NCI-H345 (cell line): ENCODE data around the gene VPS8.

ENCODE experiments used
- DNase-seq: peaks from one replicate; lab custom pipeline; 2025; lab: John Stamatoyannopoulos, UW

Gene VPS8

DNA sequence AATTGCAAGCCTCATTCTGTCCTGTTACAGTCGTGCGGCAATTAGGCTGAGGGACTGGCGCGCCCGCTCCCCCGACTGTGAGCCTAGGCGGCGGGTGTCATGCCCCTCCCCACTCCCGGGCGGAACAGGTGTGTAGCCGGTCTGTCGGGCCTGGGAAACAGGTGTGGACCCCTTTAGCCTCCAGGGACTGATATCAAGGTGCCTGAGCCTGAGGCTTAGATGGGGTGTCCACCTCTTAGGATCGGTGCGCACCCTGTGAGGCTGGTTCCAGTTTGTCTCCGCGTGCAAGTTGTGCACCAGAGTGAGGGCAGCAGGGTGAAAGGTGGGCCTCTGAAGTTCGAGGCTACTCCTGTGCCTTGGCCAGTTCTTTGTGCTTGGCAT lies 686 bp downstream of the VPS8 start:
- DNase-seq = peak; percentile 49

DNA sequence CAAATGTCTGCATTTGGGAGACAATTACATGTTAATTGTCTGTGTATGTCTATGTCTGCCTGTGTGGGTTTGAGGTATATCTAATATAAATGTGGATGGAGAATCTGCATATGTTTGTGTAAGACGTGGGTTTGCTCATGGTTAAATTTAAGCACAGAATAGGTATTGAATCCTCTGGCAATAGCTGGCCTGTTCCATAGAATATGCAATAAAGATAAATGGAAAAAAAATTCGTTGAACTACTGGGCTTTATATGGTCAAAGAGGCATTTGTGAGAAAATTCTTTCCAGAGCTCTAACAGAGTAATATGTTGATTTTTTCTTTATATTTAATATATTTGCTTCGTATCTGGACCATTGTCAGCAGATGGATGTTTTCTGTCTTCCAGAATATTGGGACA lies 1.4 kb downstream of the VPS8 start:
- DNase-seq = no peak

- no peak for DNase-seq
Measured at GRCh38 chr3:184814214-184814613, 2.2 kb downstream of the VPS8 start.

GRCh38 chr3:184815046-184815930 lies 3.3 kb downstream of the VPS8 start:
- no peak for DNase-seq

DNA sequence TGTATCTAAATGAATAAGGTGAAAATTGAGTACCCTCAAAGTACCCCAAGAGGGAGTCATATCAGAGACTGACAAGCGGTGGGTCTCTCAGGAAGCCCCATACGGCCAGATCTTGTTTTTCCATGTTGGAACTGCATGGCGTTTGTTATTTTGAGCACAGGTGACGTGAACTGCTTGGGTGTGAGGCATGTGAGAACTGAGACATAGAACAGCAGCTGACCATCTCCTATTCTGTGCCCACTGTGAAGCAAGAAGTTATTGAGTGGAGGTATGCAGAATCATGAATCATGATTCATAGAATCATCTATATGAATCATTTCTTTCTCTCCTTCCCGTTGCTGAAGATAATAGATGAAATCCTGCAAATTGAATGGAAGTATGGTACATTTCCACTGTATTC lies 4.6 kb downstream of the VPS8 start:
- no peak for DNase-seq

GRCh38 chr3:184820525-184820924 lies 8.6 kb downstream of the VPS8 start:
- no peak for DNase-seq

DNA sequence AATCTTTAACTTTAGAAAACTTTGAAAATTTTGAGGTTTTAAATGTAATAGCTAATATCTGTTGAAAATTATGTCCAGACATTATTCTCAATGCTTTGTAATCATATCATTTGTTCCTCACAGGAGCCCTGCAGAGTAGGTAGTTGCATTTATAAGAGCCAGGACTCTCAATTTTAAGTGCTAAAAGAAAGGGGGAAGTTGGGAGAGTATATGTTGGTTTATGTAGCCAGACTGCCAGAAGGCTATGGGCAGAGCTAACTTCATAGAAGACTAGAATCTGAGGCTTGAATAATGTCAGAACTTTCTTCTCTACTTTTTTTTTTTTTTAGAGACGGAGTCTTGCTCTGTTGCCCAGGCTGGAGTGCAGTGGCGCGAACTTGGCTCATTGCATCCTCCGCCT lies 9.1 kb downstream of the VPS8 start:
- no peak for DNase-seq

DNA sequence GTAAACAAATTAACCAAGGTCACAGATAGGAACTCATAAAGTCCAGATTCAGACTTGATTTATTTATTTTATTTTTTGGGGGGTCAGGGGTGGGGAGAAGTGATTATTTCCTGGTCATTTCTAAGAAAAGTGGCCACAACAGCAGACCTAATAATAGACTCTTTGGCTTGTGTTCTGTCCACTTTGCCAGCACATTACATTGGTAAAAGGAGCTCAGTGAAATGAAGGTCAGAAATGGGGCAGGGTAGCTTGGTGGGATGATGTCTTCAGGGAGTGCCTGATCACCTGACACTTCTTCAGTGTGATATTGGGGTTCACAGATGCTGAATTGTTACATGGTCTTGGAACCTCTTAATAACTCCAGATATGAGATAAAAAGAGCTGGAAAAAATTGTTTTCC lies 10.1 kb downstream of the VPS8 start:
- DNase-seq = no peak

DNA sequence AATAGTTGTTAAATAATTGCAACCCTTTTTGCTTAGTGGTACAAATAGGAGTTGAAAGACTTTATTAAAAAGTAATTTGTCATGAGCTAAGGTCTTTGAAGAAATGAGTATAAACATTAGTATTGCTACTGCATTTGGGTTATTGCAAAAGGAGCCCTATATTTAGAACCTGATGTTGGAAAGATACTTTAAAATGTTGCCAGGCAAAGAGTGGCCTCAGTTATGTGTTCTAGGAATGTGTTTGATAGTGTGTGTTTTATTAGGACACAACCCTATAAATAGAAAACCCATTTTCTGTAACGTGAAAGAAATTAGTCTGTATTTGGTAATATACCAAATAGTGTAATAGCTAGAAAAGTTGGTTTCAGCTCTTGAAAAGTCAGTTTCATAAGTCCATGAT lies 10.7 kb downstream of the VPS8 start:
- no peak for DNase-seq

DNA sequence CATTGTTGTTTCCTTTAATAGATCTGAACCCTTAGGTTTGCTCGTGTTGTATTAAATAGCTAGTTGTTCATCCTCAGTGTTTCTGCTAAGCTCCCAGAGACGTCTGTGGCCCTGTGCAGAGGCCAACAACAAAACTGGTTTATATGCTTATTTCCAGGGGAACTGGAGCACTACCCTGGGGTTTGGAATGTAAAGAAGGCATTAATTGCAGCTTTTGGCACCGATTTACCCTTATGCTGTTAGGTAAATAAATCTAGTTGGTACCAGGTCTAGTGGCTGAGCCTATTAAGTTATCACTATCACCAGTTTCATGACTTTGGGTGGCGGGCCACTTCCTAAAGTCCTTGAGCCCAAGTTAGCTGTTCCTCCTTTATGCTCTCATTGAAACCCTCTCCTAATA lies 12.0 kb downstream of the VPS8 start:
- DNase-seq = no peak

DNA sequence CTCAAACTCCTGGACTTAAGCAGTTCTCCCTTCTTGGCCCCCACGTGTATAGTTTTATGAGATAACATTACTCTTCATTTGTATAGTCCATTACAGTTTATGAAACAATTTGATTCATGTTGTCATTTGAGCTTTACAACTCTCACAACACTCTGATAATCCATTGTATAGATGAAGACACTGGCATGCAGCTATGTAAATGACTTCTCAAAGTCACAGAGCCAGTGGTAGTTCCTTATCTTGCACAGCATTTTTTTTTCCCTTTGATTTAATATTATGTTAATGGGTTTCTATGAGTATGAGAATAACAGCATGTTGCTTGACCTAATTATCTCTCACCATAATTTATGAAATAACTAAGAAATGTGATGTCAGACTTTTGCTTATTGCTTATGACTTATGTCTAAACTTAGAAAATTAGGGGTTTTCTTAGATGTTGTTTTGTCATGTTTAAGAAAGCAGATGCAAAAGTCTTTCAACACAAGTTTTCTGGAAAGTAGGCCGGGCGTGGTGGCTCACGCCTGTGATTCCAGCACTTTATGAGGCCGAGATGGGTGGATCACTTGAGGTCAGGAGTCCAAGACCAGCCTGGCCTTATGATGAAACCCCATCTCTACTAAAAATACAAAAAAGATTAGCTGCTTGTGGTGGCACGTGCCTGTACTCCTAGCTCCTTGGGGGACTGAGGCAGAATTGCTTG lies 13.3 kb downstream of the VPS8 start:
- DNase-seq = no peak

- no peak for DNase-seq
Measured at GRCh38 chr3:184827572-184827971, 15.6 kb downstream of the VPS8 start.

GRCh38 chr3:184832044-184832443 lies 20.1 kb downstream of the VPS8 start:
- no peak for DNase-seq

DNA sequence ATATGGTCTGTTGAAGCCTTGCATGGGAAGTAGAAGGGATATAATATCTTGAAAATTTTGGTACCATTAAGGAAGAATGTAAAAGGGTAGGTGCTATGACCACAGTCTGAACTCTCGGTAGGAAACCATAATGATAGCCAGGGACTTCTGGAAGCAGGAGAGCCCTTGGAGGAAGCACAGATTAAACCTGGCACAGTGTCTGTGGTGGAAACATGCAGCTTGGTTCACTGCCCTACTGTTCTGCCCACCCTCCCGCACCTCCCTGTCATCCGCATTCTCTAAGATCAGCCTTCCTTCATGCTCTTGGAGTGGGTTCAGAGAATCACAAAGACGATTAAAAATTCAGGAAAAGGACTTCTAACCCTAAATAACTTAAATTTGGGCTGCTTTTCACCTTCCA lies 20.9 kb downstream of the VPS8 start:
- no peak for DNase-seq

DNA sequence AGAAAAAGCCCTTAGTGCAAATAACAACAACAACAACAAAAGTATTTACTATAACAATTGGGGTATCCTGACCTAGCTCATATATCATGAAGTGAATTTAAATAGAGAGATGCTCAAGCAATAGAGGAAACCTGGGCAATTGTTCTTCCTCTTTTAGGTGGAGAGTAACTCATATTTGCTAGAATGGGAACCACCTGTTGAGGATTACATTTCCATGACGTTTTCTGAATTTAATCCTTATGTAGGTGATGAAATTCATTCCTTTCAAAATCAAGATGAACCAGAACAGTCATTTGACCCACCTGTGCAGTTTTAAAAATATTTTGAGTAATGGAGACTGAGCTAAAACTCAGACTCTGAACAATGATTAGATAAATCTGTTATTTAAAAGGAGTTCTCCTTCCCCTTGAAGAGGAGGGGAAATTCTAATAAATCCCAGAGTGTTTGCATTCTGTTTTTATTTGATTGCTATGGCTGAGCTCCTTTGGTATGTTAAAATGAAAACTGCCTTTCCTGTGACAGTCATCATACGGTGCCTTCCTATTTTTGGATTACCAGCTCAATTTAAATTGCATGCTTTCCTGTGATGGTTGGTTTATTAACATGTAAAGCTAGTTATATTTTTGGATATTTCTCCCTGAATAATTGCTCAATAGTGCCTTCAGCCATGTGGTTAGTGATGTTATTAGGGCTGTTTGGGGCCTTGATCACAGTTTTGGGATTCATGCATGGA lies 24.3 kb downstream of the VPS8 start:
- DNase-seq = no peak

GRCh38 chr3:184842433-184842832 lies 30.5 kb downstream of the VPS8 start:
- no peak for DNase-seq

- DNase-seq = no peak
Measured at GRCh38 chr3:184845819-184846218, 33.9 kb downstream of the VPS8 start.

DNA sequence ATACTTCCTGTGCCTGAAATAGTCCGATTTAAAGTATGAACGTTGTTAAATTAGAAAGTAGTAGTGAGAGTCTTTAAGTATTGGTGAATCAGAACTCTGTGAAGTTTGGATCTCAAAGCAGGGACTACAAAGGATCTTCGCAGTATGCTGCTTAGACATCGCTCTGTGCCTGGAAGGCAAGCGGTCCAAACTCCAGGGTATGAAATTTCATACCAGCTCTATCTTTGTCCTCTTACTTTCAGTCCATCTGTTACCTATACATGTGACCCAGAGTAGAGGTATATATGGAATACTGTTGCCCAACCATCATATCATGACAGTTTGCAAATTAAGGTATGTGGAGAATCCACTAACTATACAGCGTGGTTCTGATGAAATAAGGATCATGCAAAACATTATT lies 34.5 kb downstream of the VPS8 start:
- no peak for DNase-seq

DNA sequence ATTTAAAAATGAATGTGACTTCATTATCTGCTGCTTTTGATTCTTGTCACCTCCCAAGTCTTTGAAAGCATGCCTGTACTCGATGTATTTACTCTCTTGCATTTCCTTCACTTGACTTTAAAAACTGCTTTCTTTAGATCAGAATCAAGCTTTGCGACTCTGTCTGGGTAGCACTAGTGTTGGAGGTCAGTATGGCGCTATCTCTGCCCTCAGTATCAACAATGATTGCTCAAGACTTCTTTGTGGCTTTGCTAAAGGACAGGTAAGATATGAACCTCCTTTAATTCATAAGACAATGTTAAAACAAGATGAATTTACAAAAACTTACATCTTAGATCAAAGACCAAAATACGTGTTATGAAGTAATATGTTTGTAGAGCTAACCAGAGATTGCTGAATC lies 37.0 kb downstream of the VPS8 start:
- no peak for DNase-seq

GRCh38 chr3:184850201-184850600 lies 38.2 kb downstream of the VPS8 start:
- DNase-seq = no peak

GRCh38 chr3:184857099-184857498 lies 45.1 kb downstream of the VPS8 start:
- no peak for DNase-seq

GRCh38 chr3:184864000-184864399 lies 52.0 kb downstream of the VPS8 start:
- no peak for DNase-seq

GRCh38 chr3:184868477-184868876 lies 56.5 kb downstream of the VPS8 start:
- no peak for DNase-seq
